GM10248 (cell line): ENCODE data around the gene AIG1.

ENCODE experiments used
- CTCF ChIA-PET: fragments of 300-600 bp; sonication (Branson Sonifier 250); formaldehyde crosslinking; extraction: SDS; loops from one replicate; lab custom pipeline; 2021; ENCODE audit warnings: antibody characterized with exemption; lab: Yijun Ruan, JAX
- POLR2A ChIA-PET: fragments of 350-650 bp; sonication (Branson Sonifier 250); formaldehyde crosslinking; extraction: SDS; loops from one replicate; lab custom pipeline; 2020; ENCODE audit warnings: antibody characterized with exemption; lab: Yijun Ruan, JAX
- DNase-seq: peaks from one replicate; pipeline ENCODE4 v3.0.0; 2012; ENCODE audit errors: extremely low spot score
- CTCF ChIP-seq: IDR thresholded peaks from 2 replicates; pipeline ENCODE4 v1.5.1; 2012; ENCODE audit warnings: mild to moderate bottlenecking, low read depth; ENCODE audit errors: extremely low read depth, missing control alignments, control extremely low read depth

Gene AIG1

GRCh38 chr6:143125864-143126573, 65.3 kb downstream of the AIG1 start:
- DNase-seq = no peak
- TF ChIP-seq CTCF = no peak
- ChIA-PET POLR2A (no interaction called here), CTCF (interaction anchor here (0.9 to 1.2 kb wide), 4 partner anchors 10 to 13 kb away, joined by 3 read pairs; no protein-coding TSS in a partner anchor)

GRCh38 chr6:143126574-143126941, 65.9 kb downstream of the AIG1 start:
- no peak for TF ChIP-seq CTCF

GRCh38 chr6:143127941-143128680, 67.4 kb downstream of the AIG1 start:
- TF ChIP-seq CTCF = no peak
- ChIA-PET CTCF (interaction anchor here (1.4 kb wide), 1 partner anchor 9 kb away, joined by 4 read pairs; no protein-coding TSS in a partner anchor), POLR2A (no interaction called here)
- DNase-seq = no peak

More at GRCh38 chr6:143126574-143126941, 65.9 kb downstream of the AIG1 start:
- CTCF ChIA-PET = interaction anchor here (1.0 kb wide), 1 partner anchor 9 kb away, joined by 3 read pairs; no protein-coding TSS in a partner anchor
- POLR2A ChIA-PET = no interaction called here
- DNase-seq = no peak

- ChIA-PET POLR2A (no interaction called here), CTCF (interaction anchor here (1.4 kb wide), 1 partner anchor 8 kb away, joined by 4 read pairs; no protein-coding TSS in a partner anchor)
- DNase-seq = no peak
- TF ChIP-seq CTCF = no peak
Measured at GRCh38 chr6:143128681-143129015, 68.0 kb downstream of the AIG1 start.

GRCh38 chr6:143130928-143131327, 70.2 kb downstream of the AIG1 start:
- CTCF ChIA-PET = interaction anchor here (1.1 to 1.9 kb wide), 4 partner anchors 8 to 54 kb away, joined by 3 to 4 read pairs (median 4); no protein-coding TSS in a partner anchor
- POLR2A ChIA-PET = no interaction called here
- TF ChIP-seq CTCF = no peak
- DNase-seq = no peak

GRCh38 chr6:143135325-143135724, 74.6 kb downstream of the AIG1 start:
- ChIA-PET POLR2A (no interaction called here), CTCF (interaction anchor here (1.0 to 1.4 kb wide), 5 partner anchors 9 to 24 kb away, joined by 3 to 6 read pairs (median 3); no protein-coding TSS in a partner anchor)
- no peak for TF ChIP-seq CTCF

More at GRCh38 chr6:143135325-143135724, 74.6 kb downstream of the AIG1 start:
- no peak for DNase-seq
